ENCODE data around the gene BABAM1. TPM values are rescaled to one million over a fixed set of nuclear protein-coding genes. Genes with fewer than 3 reads are reported as not detected.

Gene BABAM1
- total RNA-seq, 8 experiments from 2014 or later = 50.6 to 91.4 (median 64.5) TPM

GRCh38 chr19:17312189-17313113 lies 45.2 kb downstream of the BABAM1 start:
- Histone ChIP-seq H3K4me3 (no peak overlapping the region), H3K27ac (no peak overlapping the region), H3K4me1 (replicated peaks in 1 of 2) (peaks cover 5 to 8% of the 10 kb centered on the region in 2 donors)
- in situ Hi-C loops (cut with MboI; ENCODE audit: low pct_unique_long_range_greater_than_20kb in 2 of 9, low sequenced_read_pairs in 9 of 9, unreplicated experiment in 9 of 9) = no loop called here
- ATAC-seq (replicated peaks in 6 of 8) = peak in 2 of 8 experiments; percentile 4 to 6
- WGBS, 10 experiments = 40 to 100% (median 84%) methylated on average over 1 to 8 of the region's 20 CpGs; no CpG with 5 or more reads in 6 of the 10 experiments

- WGBS, 10 experiments = 95 to 100% (median 97%) methylated on average over 2 to 6 of the region's 19 CpGs; no CpG with 5 or more reads in 7 of the 10 experiments
- in situ Hi-C loops (cut with MboI; ENCODE audit: low pct_unique_long_range_greater_than_20kb in 2 of 9, low sequenced_read_pairs in 9 of 9, unreplicated experiment in 9 of 9) = no loop called here
- H3K4me1 ChIP-seq (replicated peaks in 1 of 2) = peaks cover 5 to 8% of the 10 kb centered on the region in 2 donors
These were observed 46.9 kb downstream of the BABAM1 start for GRCh38 chr19:17314007-17314593.

GRCh38 chr19:17318966-17319365 lies 51.7 kb downstream of the BABAM1 start:
- ATAC-seq (replicated peaks in 6 of 8) = no peak
- H3K4me3 ChIP-seq = no peak overlapping the region
- H3K27ac ChIP-seq = no peak overlapping the region
- H3K4me1 ChIP-seq (replicated peaks in 1 of 2) = no peaks in the 10 kb centered on the region
- in situ Hi-C loops (cut with MboI; ENCODE audit: low pct_unique_long_range_greater_than_20kb in 2 of 9, low sequenced_read_pairs in 9 of 9, unreplicated experiment in 9 of 9) = no loop called here
- 70 to 83% methylated on average over 2 to 3 of the region's 6 CpGs; no CpG with 5 or more reads in 8 of the 10 experiments for WGBS, 10 experiments

More at GRCh38 chr19:17314007-17314593, 46.9 kb downstream of the BABAM1 start:
- ATAC-seq (replicated peaks in 6 of 8) = no peak
- H3K27ac ChIP-seq = no peak overlapping the region
- H3K4me3 ChIP-seq = no peak overlapping the region

GRCh38 chr19:17319473-17320238 lies 52.4 kb downstream of the BABAM1 start:
- ATAC-seq (replicated peaks in 6 of 8) = no peak
- H3K4me3 ChIP-seq = no peak overlapping the region
- WGBS, 10 experiments = 85 to 96% methylated on average over 5 of the region's 40 CpGs; no CpG with 5 or more reads in 8 of the 10 experiments
- in situ Hi-C loops (cut with MboI; ENCODE audit: low pct_unique_long_range_greater_than_20kb in 2 of 9, low sequenced_read_pairs in 9 of 9, unreplicated experiment in 9 of 9) = no loop called here
- H3K4me1 ChIP-seq (replicated peaks in 1 of 2) = no peaks in the 10 kb centered on the region
- H3K27ac ChIP-seq = no peak overlapping the region

DNA sequence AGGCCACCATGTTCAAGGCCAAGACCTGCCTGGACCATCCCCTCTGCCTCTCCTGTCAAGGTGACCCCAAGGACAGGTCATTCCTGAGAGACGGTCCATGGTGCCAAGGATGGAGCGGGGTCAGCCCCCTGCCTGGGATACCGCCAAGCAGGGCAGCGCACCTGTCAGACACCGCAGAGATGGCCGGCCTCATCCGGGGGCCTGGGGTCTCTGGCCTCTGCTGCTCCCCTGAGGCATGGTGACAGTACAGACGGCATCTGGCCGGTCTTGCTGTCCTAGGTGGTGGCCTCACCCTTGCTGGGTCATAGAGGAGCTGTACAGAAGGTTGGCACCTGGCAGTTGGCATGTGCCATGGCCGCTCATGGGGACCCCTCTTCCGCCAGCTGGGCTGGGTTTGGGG lies 53.2 kb downstream of the BABAM1 start:
- peak in 2 of 8 experiments; percentile 1 to 5 for ATAC-seq (replicated peaks in 6 of 8)
- no peaks in the 10 kb centered on the region for H3K4me1 ChIP-seq (replicated peaks in 1 of 2)
- no CpG with 5 or more reads among the region's 11 CpGs for WGBS, 10 experiments
- no peak overlapping the region for H3K27ac ChIP-seq
- in situ Hi-C loops (cut with MboI; ENCODE audit: low pct_unique_long_range_greater_than_20kb in 2 of 9, low sequenced_read_pairs in 9 of 9, unreplicated experiment in 9 of 9) = no loop called here
- no peak overlapping the region for H3K4me3 ChIP-seq

DNA sequence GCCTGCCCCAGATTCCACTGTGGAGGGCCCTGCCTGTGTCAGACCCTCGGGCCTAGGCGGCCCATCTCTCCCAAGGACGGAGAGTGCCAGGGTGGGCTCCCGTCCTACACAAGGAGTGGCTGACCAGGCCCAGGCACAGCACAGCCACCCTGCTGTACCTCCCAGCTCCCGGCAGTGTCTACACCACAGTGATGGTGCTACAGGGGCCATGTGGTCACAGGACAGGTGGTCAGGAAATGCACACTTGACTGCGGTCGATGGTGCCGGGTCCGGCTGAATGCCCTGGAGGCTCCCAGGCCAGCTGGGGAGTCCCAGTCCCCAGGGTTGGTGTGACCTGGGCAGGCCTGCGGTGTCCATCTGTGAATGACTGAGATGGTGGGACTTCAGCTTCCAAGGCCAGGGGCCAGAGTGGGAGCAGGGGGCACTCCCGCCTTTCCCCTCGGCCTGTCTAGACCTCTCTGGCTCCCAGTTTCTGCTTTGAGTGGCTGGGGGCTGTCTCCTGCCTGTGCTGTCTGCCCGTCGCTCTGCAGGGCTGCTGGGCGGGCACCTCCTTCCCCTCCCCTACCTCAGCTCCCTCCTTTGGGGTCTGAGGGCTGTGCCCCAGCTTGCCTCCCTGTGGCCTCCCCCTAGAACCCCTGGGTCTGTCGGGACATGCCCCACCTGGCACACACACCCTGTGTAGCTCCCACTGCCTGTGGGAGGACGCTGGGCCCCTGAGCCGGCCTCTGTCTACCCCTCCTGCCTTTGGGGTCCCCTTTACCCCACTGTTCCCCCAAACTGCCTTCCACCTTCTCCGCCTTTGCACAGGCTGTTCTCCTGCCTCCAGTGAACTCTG lies 54.6 kb downstream of the BABAM1 start:
- H3K4me3 ChIP-seq = no peak overlapping the region
- in situ Hi-C loops (cut with MboI; ENCODE audit: low pct_unique_long_range_greater_than_20kb in 2 of 9, low sequenced_read_pairs in 9 of 9, unreplicated experiment in 9 of 9) = no loop called here
- H3K4me1 ChIP-seq (replicated peaks in 1 of 2) = no peaks in the 10 kb centered on the region
- peak in 4 of 8 experiments; percentile 8 to 13 (median 10) for ATAC-seq (replicated peaks in 6 of 8)
- no peak overlapping the region for H3K27ac ChIP-seq
- WGBS, 10 experiments = 86 to 100% (median 90%) methylated on average over 1 to 2 of the region's 19 CpGs; no CpG with 5 or more reads in 7 of the 10 experiments

DNA sequence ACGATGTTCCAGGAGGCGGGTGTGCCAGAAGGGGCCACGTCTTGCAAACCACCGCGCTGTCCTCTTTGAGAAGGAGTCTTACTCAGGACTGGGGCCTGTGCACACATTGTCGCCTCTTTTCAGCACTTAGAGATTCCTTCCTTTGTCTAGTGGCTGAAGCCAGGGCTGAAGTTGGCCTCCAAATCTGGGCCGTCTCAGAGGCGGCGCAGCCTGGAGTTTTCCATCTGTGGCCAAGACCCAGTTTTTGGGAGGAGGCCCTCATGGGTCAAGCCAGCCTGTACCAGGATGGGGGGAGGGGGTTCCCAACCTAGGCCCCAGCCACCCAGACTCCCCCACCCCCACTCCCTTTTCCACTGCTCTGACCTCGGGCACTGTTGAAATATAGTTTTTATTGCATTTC lies 55.6 kb downstream of the BABAM1 start:
- ATAC-seq (replicated peaks in 6 of 8) = peak in 2 of 8 experiments; percentile 6 to 19
- Histone ChIP-seq H3K4me1 (replicated peaks in 1 of 2) (peaks cover 0 to under 1% of the 10 kb centered on the region in 2 donors), H3K27ac (no peak overlapping the region), H3K4me3 (no peak overlapping the region)
- in situ Hi-C loops (cut with MboI; ENCODE audit: low pct_unique_long_range_greater_than_20kb in 2 of 9, low sequenced_read_pairs in 9 of 9, unreplicated experiment in 9 of 9) = no loop called here
- 20 to 100% (median 89%) methylated on average over 1 to 7 of the region's 10 CpGs; no CpG with 5 or more reads in 4 of the 10 experiments for WGBS, 10 experiments

GRCh38 chr19:17323300-17323963 lies 56.2 kb downstream of the BABAM1 start:
- in situ Hi-C loops (cut with MboI; ENCODE audit: low pct_unique_long_range_greater_than_20kb in 2 of 9, low sequenced_read_pairs in 9 of 9, unreplicated experiment in 9 of 9) = no loop called here
- ATAC-seq (replicated peaks in 6 of 8) = peak in 4 of 8 experiments; percentile 1 to 20 (median 9)
- H3K27ac ChIP-seq = no peak overlapping the region
- H3K4me1 ChIP-seq (replicated peaks in 1 of 2) = peaks cover 0 to 6% of the 10 kb centered on the region in 2 donors
- H3K4me3 ChIP-seq = no peak overlapping the region
- 0 to 100% (median 84%) methylated on average over 1 to 3 of the region's 56 CpGs; no CpG with 5 or more reads in 6 of the 10 experiments for WGBS, 10 experiments

GRCh38 chr19:17323964-17324332 lies 56.7 kb downstream of the BABAM1 start:
- ATAC-seq (replicated peaks in 6 of 8) = peak in 3 of 8 experiments; percentile 14 to 40 (median 28)
- no CpG with 5 or more reads among the region's 7 CpGs for WGBS, 10 experiments
- H3K4me3 ChIP-seq = no peak overlapping the region
- in situ Hi-C loops (cut with MboI; ENCODE audit: low pct_unique_long_range_greater_than_20kb in 2 of 9, low sequenced_read_pairs in 9 of 9, unreplicated experiment in 9 of 9) = no loop called here
- H3K4me1 ChIP-seq (replicated peaks in 1 of 2) = peaks cover 2 to 10% of the 10 kb centered on the region in 2 donors
- no peak overlapping the region for H3K27ac ChIP-seq

DNA sequence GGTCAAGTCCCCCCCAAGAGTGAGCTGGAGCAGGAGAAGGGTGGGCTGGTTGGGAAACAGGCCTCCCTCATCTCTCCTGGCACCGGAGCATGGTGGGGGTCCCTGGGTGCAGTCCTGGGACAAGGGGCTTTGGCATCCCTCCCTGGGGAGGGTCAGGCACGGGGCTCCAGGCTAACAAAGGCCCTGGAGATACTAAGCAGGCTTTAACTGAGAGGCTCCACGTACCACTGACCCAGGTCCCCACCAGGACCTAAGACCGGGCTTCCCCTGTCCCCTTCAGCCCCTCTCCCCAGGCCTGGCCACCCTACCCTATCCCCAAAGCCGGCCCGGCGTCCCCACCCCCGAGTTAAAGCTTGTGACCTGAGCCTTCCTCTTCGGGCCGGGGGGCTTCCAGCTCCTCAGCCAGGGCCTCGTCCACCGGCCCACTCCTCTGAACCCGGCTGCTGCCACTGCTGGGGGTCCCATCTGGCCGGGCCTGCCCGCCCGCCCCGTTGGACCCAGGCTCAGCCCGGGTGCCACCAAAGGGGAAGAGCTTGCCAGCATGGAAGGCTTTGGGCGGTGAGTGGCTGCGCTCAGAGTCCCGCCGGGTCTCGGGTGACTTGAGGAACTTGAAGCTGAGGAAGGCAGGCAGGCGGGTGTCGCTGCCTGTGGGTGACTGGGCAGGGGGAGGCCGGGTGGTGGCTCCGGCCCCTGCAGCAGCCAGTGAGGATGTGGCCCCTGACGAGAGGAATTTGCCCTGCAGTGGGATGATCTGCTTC lies 57.3 kb downstream of the BABAM1 start:
- no peak for ATAC-seq (replicated peaks in 6 of 8)
- H3K27ac ChIP-seq = no peak overlapping the region
- WGBS, 10 experiments = 87% methylated on average over 7 of the region's 28 CpGs; no CpG with 5 or more reads in 9 of the 10 experiments
- no peak overlapping the region for H3K4me3 ChIP-seq
- H3K4me1 ChIP-seq (replicated peaks in 1 of 2) = peaks cover 4 to 13% of the 10 kb centered on the region in 2 donors
- in situ Hi-C loops (cut with MboI; ENCODE audit: low pct_unique_long_range_greater_than_20kb in 2 of 9, low sequenced_read_pairs in 9 of 9, unreplicated experiment in 9 of 9) = no loop called here

GRCh38 chr19:17325133-17325532 lies 57.9 kb downstream of the BABAM1 start:
- Histone ChIP-seq H3K4me1 (replicated peaks in 1 of 2) (peaks cover 4 to 13% of the 10 kb centered on the region in 2 donors), H3K4me3 (no peak overlapping the region), H3K27ac (no peak overlapping the region)
- in situ Hi-C loops (cut with MboI; ENCODE audit: low pct_unique_long_range_greater_than_20kb in 2 of 9, low sequenced_read_pairs in 9 of 9, unreplicated experiment in 9 of 9) = no loop called here
- WGBS, 10 experiments = 94 to 98% (median 96%) methylated on average over 5 to 10 of the region's 20 CpGs; no CpG with 5 or more reads in 7 of the 10 experiments
- ATAC-seq (replicated peaks in 6 of 8) = no peak
